MM.1S (cell line): ENCODE results near the gene SP9.

ENCODE experiments used
- EZH2 ChIP-seq: fragments of 300-600 bp; sonication (generic); optimal IDR thresholded peaks from 2 replicates; pipeline ENCODE3; 2017; ENCODE audit warnings: low read depth, mild to moderate bottlenecking, antibody characterized with exemption, low read length, mixed read lengths
- EZH2phosphoT487 ChIP-seq: fragments of 300-600 bp; sonication (generic); IDR thresholded peaks from 2 replicates; pipeline ENCODE4 v1.6.1; 2018; ENCODE audit warnings: antibody characterized with exemption, low read length
- TF ChIP-seq, protein P1 (sequence below): fragments of 300-600 bp; sonication (generic); IDR thresholded peaks from 2 replicates; pipeline ENCODE4 v1.5.1; 2016; ENCODE audit warnings: antibody characterized with exemption, low read length, mixed read lengths

DNA sequence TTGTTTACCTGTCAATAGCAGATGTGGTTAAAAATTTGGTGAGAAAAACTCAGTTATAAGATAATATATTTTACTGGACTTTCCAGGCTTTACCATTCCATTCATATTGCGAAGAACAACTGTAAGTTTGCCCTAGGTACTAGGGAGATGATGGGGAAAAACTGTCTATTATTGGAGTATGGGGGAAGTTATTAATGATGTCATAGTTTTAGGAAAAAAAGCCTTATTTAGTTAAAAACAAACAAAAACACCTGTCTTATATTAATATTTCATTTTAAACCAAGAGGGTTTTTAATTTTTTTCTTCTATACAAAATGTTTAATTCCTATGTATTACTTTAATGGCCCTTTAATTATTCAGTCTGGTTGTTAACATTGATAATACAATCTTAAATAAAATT is 18.2 kb downstream of the SP9 start:
- TF ChIP-seq, protein P1, sequence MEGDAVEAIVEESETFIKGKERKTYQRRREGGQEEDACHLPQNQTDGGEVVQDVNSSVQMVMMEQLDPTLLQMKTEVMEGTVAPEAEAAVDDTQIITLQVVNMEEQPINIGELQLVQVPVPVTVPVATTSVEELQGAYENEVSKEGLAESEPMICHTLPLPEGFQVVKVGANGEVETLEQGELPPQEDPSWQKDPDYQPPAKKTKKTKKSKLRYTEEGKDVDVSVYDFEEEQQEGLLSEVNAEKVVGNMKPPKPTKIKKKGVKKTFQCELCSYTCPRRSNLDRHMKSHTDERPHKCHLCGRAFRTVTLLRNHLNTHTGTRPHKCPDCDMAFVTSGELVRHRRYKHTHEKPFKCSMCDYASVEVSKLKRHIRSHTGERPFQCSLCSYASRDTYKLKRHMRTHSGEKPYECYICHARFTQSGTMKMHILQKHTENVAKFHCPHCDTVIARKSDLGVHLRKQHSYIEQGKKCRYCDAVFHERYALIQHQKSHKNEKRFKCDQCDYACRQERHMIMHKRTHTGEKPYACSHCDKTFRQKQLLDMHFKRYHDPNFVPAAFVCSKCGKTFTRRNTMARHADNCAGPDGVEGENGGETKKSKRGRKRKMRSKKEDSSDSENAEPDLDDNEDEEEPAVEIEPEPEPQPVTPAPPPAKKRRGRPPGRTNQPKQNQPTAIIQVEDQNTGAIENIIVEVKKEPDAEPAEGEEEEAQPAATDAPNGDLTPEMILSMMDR: no peak
- no peak for TF ChIP-seq EZH2phosphoT487
- TF ChIP-seq EZH2: no peak
